Fibroblast of lung (primary cell): ENCODE data around the gene BAX.

Experiments used
- CTCF ChIP-seq, 2 donors: IDR thresholded peaks in 1 of 2; conservative IDR thresholded peaks in 1 of 2; 1 replicate in 1 of 2; 2 replicates in 1 of 2; pipeline ENCODE4 v1.5.1; 2011 to 2012; ENCODE audit warnings: low read length in 2 of 2, control low read depth in 1 of 2, inconsistent platforms in 1 of 2, low read depth in 1 of 2, mild to moderate bottlenecking in 1 of 2
- EZH2 ChIP-seq: IDR thresholded peaks from 2 replicates; pipeline ENCODE4 v1.5.1; 2012; ENCODE audit warnings: low read length, control low read depth, mild to moderate bottlenecking; ENCODE audit errors: missing control alignments

DNA sequence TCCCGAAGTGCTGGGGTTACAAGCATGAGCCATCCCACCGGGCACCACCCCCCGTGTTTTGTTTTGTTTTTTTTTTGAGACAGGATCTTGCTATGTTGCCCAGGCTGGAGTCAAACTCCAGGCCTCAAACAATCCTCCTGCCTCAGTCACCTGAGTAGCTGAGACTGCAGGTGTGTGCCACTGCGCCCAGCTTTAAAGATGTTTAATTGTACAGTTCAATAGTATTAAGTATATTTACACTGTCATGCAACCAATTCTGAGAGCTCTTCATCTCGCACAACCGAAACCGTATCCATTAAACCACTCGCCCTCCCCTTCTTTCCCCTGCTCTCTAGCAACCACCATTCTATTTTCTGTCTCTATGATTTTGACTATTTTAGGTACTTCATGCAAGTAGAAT lies 38.9 kb upstream of the BAX start:
- no peak for TF ChIP-seq CTCF (conservative IDR thresholded peaks at IDR 0.05 in 1 of 2, IDR thresholded peaks at IDR 0.05 in 1 of 2; ENCODE audit: low read depth in 1 of 2, low read length in 2 of 2)
- no peak for TF ChIP-seq EZH2
